A673 (cell line): Measurements from ENCODE around the gene TSPO. TPM values are rescaled to one million over a fixed set of nuclear protein-coding genes. Genes with fewer than 3 reads are reported as not detected.

ENCODE experiments used
- BruUV-seq: library from RNA; stranded (reverse); fragments of 400-500 nt; replicated peaks from 2 replicates; lab custom pipeline; 2021; lab: Mats Ljungman, UMichigan
- CTCF ChIA-PET: fragments of 300-600 bp; sonication (Branson Sonifier 250); formaldehyde crosslinking; loops from one replicate; lab custom pipeline; 2022; ENCODE audit warnings: antibody characterized with exemption; lab: Charles Lee
- POLR2A ChIA-PET: fragments of 300-600 bp; sonication (Branson Sonifier 250); formaldehyde crosslinking; loops from one replicate; lab custom pipeline; 2022; ENCODE audit warnings: antibody characterized with exemption; ENCODE audit not compliant: low non-redundant PET; lab: Charles Lee
- DNase-seq: peaks from one replicate; pipeline ENCODE4 v3.0.0-alpha.2; 2015; ENCODE audit warnings: low spot score
- H3K27ac ChIP-seq: fragments of 200-600 bp; sonication (generic); 2 replicates; pipeline ENCODE4 v1.5.1; 2016; ENCODE audit warnings: mixed run types, low read depth, mild to moderate bottlenecking, mixed read lengths, antibody characterized with exemption, low read length; ENCODE audit not compliant: poor library complexity, severe bottlenecking
- H3K27me3 ChIP-seq: fragments of 200-600 bp; sonication (generic); replicated peaks from 2 replicates; pipeline ENCODE4 v1.6.1; 2017; ENCODE audit warnings: mixed run types, low read depth, mild to moderate bottlenecking, mixed read lengths, antibody characterized with exemption, low read length; ENCODE audit not compliant: insufficient read depth, poor library complexity
- H3K36me3 ChIP-seq: fragments of 200-600 bp; sonication (generic); 2 replicates; pipeline ENCODE4 v1.6.1; 2016; ENCODE audit warnings: mixed run types, mild to moderate bottlenecking, mixed read lengths, antibody characterized with exemption, low read length; ENCODE audit not compliant: insufficient read depth, poor library complexity, severe bottlenecking
- H3K4me1 ChIP-seq: fragments of 200-600 bp; sonication (generic); 2 replicates; pipeline ENCODE4 v1.6.1; 2017; ENCODE audit warnings: mixed run types, mild to moderate bottlenecking, mixed read lengths, antibody characterized with exemption, low read length; ENCODE audit not compliant: insufficient read depth, poor library complexity, severe bottlenecking
- H3K4me3 ChIP-seq: fragments of 200-600 bp; sonication (generic); 2 replicates; pipeline ENCODE4 v1.5.1; 2016; ENCODE audit warnings: low read depth, mixed run types, mild to moderate bottlenecking, mixed read lengths, low read length; ENCODE audit not compliant: poor library complexity, severe bottlenecking
- H3K9me3 ChIP-seq: fragments of 200-600 bp; sonication (generic); 2 replicates; pipeline ENCODE4 v1.6.1; 2016; ENCODE audit warnings: mixed run types, low read depth, mild to moderate bottlenecking, mixed read lengths, antibody characterized with exemption, low read length; ENCODE audit not compliant: poor library complexity, severe bottlenecking
- CTCF ChIP-seq: fragments of 300-800, 200-600 bp; sonication (generic); conservative IDR thresholded peaks from 2 replicates; pipeline ENCODE4 v1.5.1; 2017; ENCODE audit warnings: low read depth, mild to moderate bottlenecking, antibody characterized with exemption, low read length, moderate library complexity, mixed read lengths
- EZH2 ChIP-seq: fragments of 200-600 bp; sonication (generic); IDR thresholded peaks from 2 replicates; pipeline ENCODE4 v1.6.1; 2017; ENCODE audit warnings: borderline replicate concordance, low read depth, mild to moderate bottlenecking, mixed read lengths, antibody characterized with exemption, low read length; ENCODE audit not compliant: poor library complexity, severe bottlenecking
- intact Hi-C: fragments of 100-400 bp; cut with micrococcal nuclease; formaldehyde crosslinking; loops from one replicate; pipeline ENCODE4 v1.10.0; 2022; ENCODE audit not compliant: unreplicated experiment
- total RNA-seq: library from RNA; stranded (reverse); gene quantifications from 2 replicates; pipeline ENCODE4 v1.2.3, GENCODE V29; 2021

Gene TSPO
- total RNA-seq, 1 experiment from 2014 or later, result 105 TPM

GRCh38 chr22:43211941-43212433, 60.6 kb downstream of the TSPO start:
- Histone ChIP-seq H3K4me3 (no peak overlapping the region), H3K9me3 (no peaks in the 10 kb centered on the region), H3K4me1 (no peaks in the 10 kb centered on the region), H3K27me3 (no peaks in the 10 kb centered on the region), H3K36me3 (no peaks in the 10 kb centered on the region), H3K27ac (no peak overlapping the region)
- intact Hi-C loops, result no loop called here
- BruUV-seq, result no TSS peak
- DNase-seq, result no peak
- ChIA-PET POLR2A (no interaction called here), CTCF (no interaction called here)
- TF ChIP-seq EZH2, result no peak
- TF ChIP-seq CTCF, result no peak

- DNase-seq, result no peak
- no TSS peak for BruUV-seq
- Histone ChIP-seq H3K9me3 (no peaks in the 10 kb centered on the region), H3K4me1 (no peaks in the 10 kb centered on the region), H3K27me3 (no peaks in the 10 kb centered on the region), H3K36me3 (no peaks in the 10 kb centered on the region), H3K4me3 (no peak overlapping the region), H3K27ac (no peak overlapping the region)
- intact Hi-C loops, result no loop called here
- CTCF ChIA-PET, result no interaction called here
- POLR2A ChIA-PET, result no interaction called here
- TF ChIP-seq EZH2 (no peak), CTCF (no peak)
Observed at GRCh38 chr22:43212434-43212952, 61.1 kb downstream of the TSPO start.

Other genes starting within 250 kb of the TSPO start
- gene PACSIN2, start 136.4 kb upstream of the TSPO start, total RNA-seq, result 51.8 and 57.2 TPM in 2 replicates
- gene TTLL1, start 62.2 kb upstream of the TSPO start, total RNA-seq, result 6.4 and 6.8 TPM in 2 replicates
- gene BIK, start 40.8 kb upstream of the TSPO start, total RNA-seq, result 1.8 and 2.0 TPM in 2 replicates
- 31.6 and 32.2 TPM in 2 replicates for gene MCAT, start 8.2 kb upstream of the TSPO start, total RNA-seq
- gene TTLL12, start 35.6 kb downstream of the TSPO start, total RNA-seq, result 117 and 138 TPM in 2 replicates
- 0.24 and 0.42 TPM in 2 replicates for gene SCUBE1, start 191.8 kb downstream of the TSPO start, total RNA-seq